Glutamatergic neuron (in vitro differentiated cells): ENCODE data around the gene IQCM. TPM values are rescaled to one million over a fixed set of nuclear protein-coding genes. Genes with fewer than 3 reads are reported as not detected.

Experiments used
- DNase-seq: peaks from one replicate; pipeline ENCODE4 v3.0.0; 2022
- H3K27ac Mint-ChIP-seq: one replicate; pipeline ENCODE4 v1.8.0; 2020; ENCODE audit warnings: mild to moderate bottlenecking, mixed read lengths, inconsistent platforms; ENCODE audit not compliant: unreplicated experiment
- H3K27me3 Mint-ChIP-seq: one replicate; pipeline ENCODE4 v1.8.0; 2020; ENCODE audit warnings: mild to moderate bottlenecking, moderate library complexity, mixed read lengths, inconsistent platforms; ENCODE audit not compliant: unreplicated experiment
- H3K36me3 Mint-ChIP-seq: one replicate; pipeline ENCODE4 v1.8.0; 2020; ENCODE audit warnings: mild to moderate bottlenecking, mixed read lengths, inconsistent platforms; ENCODE audit not compliant: unreplicated experiment
- H3K4me1 Mint-ChIP-seq: one replicate; pipeline ENCODE4 v1.8.0; 2020; ENCODE audit warnings: mild to moderate bottlenecking, low read depth, mixed read lengths, inconsistent platforms; ENCODE audit not compliant: unreplicated experiment
- H3K4me3 Mint-ChIP-seq: one replicate; pipeline ENCODE4 v1.8.0; 2020; ENCODE audit warnings: mild to moderate bottlenecking, mixed read lengths, inconsistent platforms; ENCODE audit not compliant: unreplicated experiment
- H3K9me3 Mint-ChIP-seq: one replicate; pipeline ENCODE4 v1.8.0; 2020; ENCODE audit warnings: mild to moderate bottlenecking, moderate library complexity, mixed read lengths, inconsistent platforms; ENCODE audit not compliant: unreplicated experiment
- total RNA-seq: library from RNA; stranded (reverse); fragmentation: NEBNext Ultra II Directional; extraction: Animal tissue kit (Norgen Biotek cat#: 25700); gene quantifications from one replicate; pipeline ENCODE4 v1.2.1, GENCODE V29; 2021; ENCODE audit not compliant: unreplicated experiment
- TF ChIP-seq, protein P1 (sequence below): fragments of 200-600 bp; sonication (generic); IDR thresholded peaks from one replicate; pipeline ENCODE4 v1.5.0; 2021; ENCODE audit not compliant: partially characterized antibody, unreplicated experiment

Gene IQCM
- total RNA-seq, 1 donor from 2014 or later, result not detected

DNA sequence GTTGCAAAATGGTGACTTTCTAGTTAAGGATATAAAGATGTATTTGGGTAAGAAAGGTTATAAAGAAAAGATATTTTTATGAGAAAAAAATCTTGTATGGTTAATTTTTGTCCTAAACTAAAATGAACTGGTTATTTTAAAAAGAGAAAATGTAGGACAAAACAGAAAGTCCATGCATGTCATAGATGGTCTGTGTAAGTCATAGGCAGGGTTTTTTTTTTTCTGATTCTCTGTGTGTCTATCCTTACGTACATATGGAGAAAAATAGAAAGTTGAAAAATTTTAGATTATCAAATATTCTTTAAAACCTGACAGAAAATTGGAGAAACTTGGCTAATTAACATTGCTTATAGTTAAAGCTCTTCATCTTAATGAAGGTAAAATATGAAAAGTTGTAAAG is 493.4 kb downstream of the IQCM start:
- no peak overlapping the region for H3K27ac Mint-ChIP-seq
- H3K4me3 Mint-ChIP-seq, result no peak overlapping the region
- H3K36me3 Mint-ChIP-seq, result no peaks in the 10 kb centered on the region
- no peaks in the 10 kb centered on the region for H3K4me1 Mint-ChIP-seq
- H3K27me3 Mint-ChIP-seq, result no peaks in the 10 kb centered on the region
- TF ChIP-seq, protein P1, sequence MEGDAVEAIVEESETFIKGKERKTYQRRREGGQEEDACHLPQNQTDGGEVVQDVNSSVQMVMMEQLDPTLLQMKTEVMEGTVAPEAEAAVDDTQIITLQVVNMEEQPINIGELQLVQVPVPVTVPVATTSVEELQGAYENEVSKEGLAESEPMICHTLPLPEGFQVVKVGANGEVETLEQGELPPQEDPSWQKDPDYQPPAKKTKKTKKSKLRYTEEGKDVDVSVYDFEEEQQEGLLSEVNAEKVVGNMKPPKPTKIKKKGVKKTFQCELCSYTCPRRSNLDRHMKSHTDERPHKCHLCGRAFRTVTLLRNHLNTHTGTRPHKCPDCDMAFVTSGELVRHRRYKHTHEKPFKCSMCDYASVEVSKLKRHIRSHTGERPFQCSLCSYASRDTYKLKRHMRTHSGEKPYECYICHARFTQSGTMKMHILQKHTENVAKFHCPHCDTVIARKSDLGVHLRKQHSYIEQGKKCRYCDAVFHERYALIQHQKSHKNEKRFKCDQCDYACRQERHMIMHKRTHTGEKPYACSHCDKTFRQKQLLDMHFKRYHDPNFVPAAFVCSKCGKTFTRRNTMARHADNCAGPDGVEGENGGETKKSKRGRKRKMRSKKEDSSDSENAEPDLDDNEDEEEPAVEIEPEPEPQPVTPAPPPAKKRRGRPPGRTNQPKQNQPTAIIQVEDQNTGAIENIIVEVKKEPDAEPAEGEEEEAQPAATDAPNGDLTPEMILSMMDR, result no peak
- H3K9me3 Mint-ChIP-seq, result peaks cover 6% of the 10 kb centered on the region
- no peak for DNase-seq

DNA sequence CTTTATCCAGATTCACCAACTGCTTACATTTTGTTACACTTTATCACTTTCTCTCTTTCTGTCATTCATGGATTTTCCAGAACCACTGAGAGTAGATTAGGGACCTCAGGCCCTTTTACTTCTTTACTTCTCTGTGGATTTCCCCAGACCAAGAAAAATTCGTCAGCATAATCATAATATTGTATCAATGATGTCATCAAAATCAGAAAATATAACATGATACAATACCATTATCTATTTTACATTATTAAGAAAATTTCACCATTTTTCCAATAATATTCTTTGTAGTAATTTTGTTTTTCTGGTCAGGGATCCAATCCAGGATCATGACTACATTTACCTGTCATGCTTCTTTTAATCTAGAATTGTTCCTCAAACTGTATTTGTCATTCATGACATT is 494.2 kb downstream of the IQCM start:
- no peaks in the 10 kb centered on the region for H3K4me1 Mint-ChIP-seq
- DNase-seq, result no peak
- no peaks in the 10 kb centered on the region for H3K36me3 Mint-ChIP-seq
- TF ChIP-seq, protein P1, result no peak
- peaks cover 6% of the 10 kb centered on the region for H3K9me3 Mint-ChIP-seq
- no peak overlapping the region for H3K27ac Mint-ChIP-seq
- H3K4me3 Mint-ChIP-seq, result no peak overlapping the region
- H3K27me3 Mint-ChIP-seq, result no peaks in the 10 kb centered on the region

DNA sequence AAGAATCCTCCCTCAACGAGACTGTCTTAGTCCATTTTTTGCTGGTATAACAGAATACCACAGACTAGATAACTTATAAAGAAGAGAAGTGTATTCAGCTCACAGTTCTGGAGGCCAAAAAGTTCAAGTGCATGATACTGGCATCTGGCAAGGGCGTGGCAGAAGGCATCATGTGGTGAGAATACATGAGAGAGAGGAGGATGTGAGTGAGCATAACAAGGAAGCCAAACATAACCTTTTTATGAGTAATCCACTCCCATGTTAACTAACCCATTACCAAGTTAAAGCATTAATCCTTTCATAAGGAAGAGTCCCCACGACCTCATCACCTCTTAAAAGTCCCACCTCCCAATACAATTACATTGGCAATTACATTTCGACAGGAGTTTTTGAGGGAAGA is 504.6 kb downstream of the IQCM start:
- H3K36me3 Mint-ChIP-seq, result no peaks in the 10 kb centered on the region
- TF ChIP-seq, protein P1, result no peak
- peaks cover 2% of the 10 kb centered on the region for H3K9me3 Mint-ChIP-seq
- H3K4me1 Mint-ChIP-seq, result no peaks in the 10 kb centered on the region
- no peaks in the 10 kb centered on the region for H3K27me3 Mint-ChIP-seq
- H3K27ac Mint-ChIP-seq, result no peak overlapping the region
- H3K4me3 Mint-ChIP-seq, result no peak overlapping the region
- DNase-seq, result no peak

DNA sequence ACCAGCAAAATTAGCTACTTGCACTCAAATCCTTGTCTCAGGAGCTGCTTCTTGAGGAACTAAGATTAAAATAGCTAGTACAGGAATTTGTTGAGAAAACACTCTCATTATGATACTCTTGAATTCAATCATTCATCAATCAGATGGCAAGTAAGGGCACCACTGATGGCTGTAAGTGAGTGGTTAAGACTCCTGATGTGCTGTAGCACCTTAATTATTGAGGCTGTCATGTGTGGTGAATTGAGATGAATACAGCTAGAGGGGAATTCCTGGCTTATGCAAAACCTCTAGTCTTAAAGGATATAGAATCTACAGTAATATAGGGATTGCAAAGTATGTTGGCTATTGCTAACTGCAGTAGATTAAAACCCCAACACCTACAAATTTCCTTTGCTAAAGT is 509.1 kb downstream of the IQCM start:
- H3K27me3 Mint-ChIP-seq, result no peaks in the 10 kb centered on the region
- no peak for DNase-seq
- TF ChIP-seq, protein P1, result no peak
- H3K36me3 Mint-ChIP-seq, result no peaks in the 10 kb centered on the region
- no peak overlapping the region for H3K27ac Mint-ChIP-seq
- no peaks in the 10 kb centered on the region for H3K9me3 Mint-ChIP-seq
- H3K4me3 Mint-ChIP-seq, result no peak overlapping the region
- H3K4me1 Mint-ChIP-seq, result no peaks in the 10 kb centered on the region
